GM12878 (cell line): Measurements from ENCODE around the gene RAF1. TPM values are rescaled to one million over a fixed set of nuclear protein-coding genes. Genes with fewer than 3 reads are reported as not detected.

Source experiments
- ATAC-seq: fragments of 200-7000 bp; cut with Tn5 transposase; 3 replicates; pipeline ENCODE4 v1.9.1; 2020; ENCODE audit warnings: mild to moderate bottlenecking, moderate library complexity
- BruUV-seq: library from RNA; stranded (reverse); fragments of 400-500 nt; replicated peaks from 2 replicates; lab custom pipeline; 2021; lab: Mats Ljungman, UMichigan
- CTCF ChIA-PET: fragments of 300-600 bp; sonication (Branson Sonifier 250); formaldehyde crosslinking; extraction: SDS; loops from one replicate; lab custom pipeline; 2021; ENCODE audit warnings: inconsistent platforms; lab: Yijun Ruan, JAX
- POLR2A ChIA-PET: fragments of 350-600 bp; formaldehyde crosslinking; extraction: SDS; loops from one replicate; lab custom pipeline; 2021; ENCODE audit warnings: inconsistent platforms; lab: Charles Lee
- RAD21 ChIA-PET: fragments of 300-600 bp; sonication (Branson Sonifier 250); formaldehyde crosslinking; loops from one replicate; lab custom pipeline; 2023; ENCODE audit warnings: antibody characterized with exemption; ENCODE audit not compliant: unreplicated experiment; lab: Charles Lee
- SMC1A ChIA-PET: fragments of 300-600 bp; sonication (Branson Sonifier 250); formaldehyde crosslinking; loops from one replicate; lab custom pipeline; 2023; ENCODE audit not compliant: unreplicated experiment, uncharacterized antibody; lab: Charles Lee
- DNase-seq: peaks from one replicate; pipeline ENCODE4 v3.0.0-alpha.2; 2011; ENCODE audit warnings: low read depth, low spot score
- FAIRE-seq: peaks from 3 replicates; lab custom pipeline; 2011; peaks lifted over from hg19 to GRCh38; lab: Jason Lieb, UNC
- H2AFZ ChIP-seq: 2 replicates; pipeline ENCODE4 v1.6.0; 2011; ENCODE audit warnings: low read depth, low read length, control low read depth; ENCODE audit not compliant: control insufficient read depth
- H3K27ac ChIP-seq: 2 replicates; pipeline ENCODE4 v1.5.1; 2011; ENCODE audit warnings: control low read depth; ENCODE audit not compliant: control insufficient read depth, insufficient read depth
- H3K27me3 ChIP-seq, 2 experiments: replicated peaks in 1 of 2; 2 replicates each; pipeline versions ENCODE4 v1.6.0 to v1.6.1; 2011; ENCODE audit warnings: low read length in 1 of 2; ENCODE audit not compliant: control insufficient read depth in 2 of 2, insufficient read depth in 2 of 2
- H3K36me3 ChIP-seq, 2 experiments: 2 replicates each; pipeline ENCODE4 v1.5.1; 2011; ENCODE audit warnings: low read length in 1 of 2; ENCODE audit not compliant: control insufficient read depth in 2 of 2, insufficient read depth in 2 of 2
- H3K4me1 ChIP-seq: 2 replicates; pipeline ENCODE4 v1.6.1; 2011; ENCODE audit warnings: mild to moderate bottlenecking, low read length, moderate library complexity, mixed read lengths; ENCODE audit not compliant: control insufficient read depth, insufficient read depth
- H3K4me2 ChIP-seq: 2 replicates; pipeline ENCODE4 v1.6.0; 2011; ENCODE audit warnings: control low read depth; ENCODE audit not compliant: control insufficient read depth, insufficient read depth
- H3K4me3 ChIP-seq: fragments of 200-600 bp; sonication (generic); 2 replicates; pipeline ENCODE4 v1.5.1; 2016
- H3K79me2 ChIP-seq: 2 replicates; pipeline ENCODE4 v1.6.0; 2011; ENCODE audit warnings: low read length; ENCODE audit not compliant: control insufficient read depth, insufficient read depth
- H3K9ac ChIP-seq: 2 replicates; pipeline ENCODE4 v1.8.0; 2011; ENCODE audit warnings: low read length, control low read depth, mixed read lengths; ENCODE audit not compliant: control insufficient read depth, insufficient read depth
- H3K9me3 ChIP-seq: replicated peaks from 3 replicates; pipeline ENCODE4 v1.5.1; 2011; ENCODE audit warnings: mild to moderate bottlenecking, low read length; ENCODE audit not compliant: control insufficient read depth, insufficient read depth
- H4K20me1 ChIP-seq: 2 replicates; pipeline ENCODE4 v1.6.0; 2011; ENCODE audit not compliant: control insufficient read depth, insufficient read depth
- ETV6 ChIP-seq, 2 experiments: fragments of 450-650 bp in 1 of 2; IDR thresholded peaks in 1 of 2; conservative IDR thresholded peaks in 1 of 2; 2 replicates each; pipeline ENCODE4 v1.6.1; 2014; ENCODE audit warnings: antibody characterized with exemption in 1 of 2, borderline replicate concordance in 1 of 2, low read depth in 1 of 2, mild to moderate bottlenecking in 1 of 2, moderate library complexity in 1 of 2
- FOXK2 ChIP-seq: fragments of 450-650 bp; IDR thresholded peaks from 2 replicates; pipeline ENCODE4 v1.6.1; 2017; ENCODE audit warnings: mild to moderate bottlenecking, moderate library complexity
- GABPA ChIP-seq: IDR thresholded peaks from 2 replicates; pipeline ENCODE4 v1.6.1; 2014; ENCODE audit warnings: antibody characterized with exemption, low read depth, mild to moderate bottlenecking, inconsistent platforms
- MYC ChIP-seq: IDR thresholded peaks from 2 replicates; pipeline ENCODE4 v1.6.1; 2011; ENCODE audit warnings: mild to moderate bottlenecking, low read length, moderate library complexity, inconsistent platforms; ENCODE audit not compliant: insufficient read depth, insufficient replicate concordance, insufficient read length, severe bottlenecking
- NR2F1 ChIP-seq: fragments of 450-650 bp; conservative IDR thresholded peaks from 2 replicates; pipeline ENCODE4 v1.6.1; 2017; ENCODE audit warnings: mild to moderate bottlenecking
- POLR2A ChIP-seq: IDR thresholded peaks from 2 replicates; pipeline ENCODE4 v1.6.1; 2011; ENCODE audit warnings: low read depth, mild to moderate bottlenecking, low read length
- ZNF24 ChIP-seq: fragments of 450-650 bp; IDR thresholded peaks from 2 replicates; pipeline ENCODE4 v1.6.1; 2017; ENCODE audit warnings: antibody characterized with exemption, mild to moderate bottlenecking
- ZNF384 ChIP-seq: IDR thresholded peaks from 2 replicates; pipeline ENCODE4 v1.6.1; 2012; ENCODE audit warnings: low read depth, mild to moderate bottlenecking, low read length, improper control_type of control experiment, borderline replicate concordance
- WGBS: methylation state at CpG from one replicate; pipeline ENCODE4 v1.1.6; 2016; ENCODE audit warnings: low lambda C conversion rate; ENCODE audit not compliant: insufficient replicate concordance, insufficient coverage; ENCODE audit errors: missing lambda C conversion rate; 5-methylcytosine and 5-hydroxymethylcytosine counted together
- in situ Hi-C: fragments of 300-500 bp; cut with MboI; formaldehyde crosslinking; loops from 9 replicates; pipeline ENCODE4 v1.14.3; 2018; ENCODE audit warnings: mixed read lengths
- intact Hi-C: fragments of 100-400 bp; cut with micrococcal nuclease; formaldehyde crosslinking; loops from one replicate; pipeline ENCODE4 v1.14.2; 2022; ENCODE audit not compliant: unreplicated experiment
- polyA plus RNA-seq, 11 experiments: library from polyadenylated mRNA; depleted of rRNA in 4 of 11; unstranded in 6 of 11; stranded (reverse) in 5 of 11; fragments of >200 nt; fragmentation: Nextera tagmentation in 4 of 11; fragmentation: Illumina TruSeq in 1 of 11; extraction: Ambion mirVana in 4 of 11; extraction: Trizol in 1 of 11; gene quantifications; 1 replicate in 1 of 11; 2 replicates in 10 of 11; pipeline versions ENCODE4 v1.2.1 to v1.2.3, GENCODE V29; 2011 to 2016; ENCODE audit warnings: inconsistent platforms in 2 of 11, missing spikeins in 2 of 11, low read depth in 1 of 11
- total RNA-seq, 4 experiments: library from RNA; depleted of rRNA in 3 of 4; stranded (reverse); fragments of >200 nt in 3 of 4; fragmentation: Illumina TruSeq in 1 of 4; extraction: Trizol in 1 of 4; gene quantifications; 2 replicates each; pipeline versions ENCODE4 v1.2.1 to v1.2.3, GENCODE V29; 2013 to 2021
- TF ChIP-seq, protein P1 (sequence below): fragments of 150-350 bp; IDR thresholded peaks from 2 replicates; pipeline ENCODE4 v1.6.1; 2014; ENCODE audit warnings: mild to moderate bottlenecking, low read depth, low read length
- TF ChIP-seq, protein P2 (sequence below): IDR thresholded peaks from 2 replicates; pipeline ENCODE4 v1.6.1; 2011; ENCODE audit warnings: mild to moderate bottlenecking, low read depth, low read length, moderate library complexity; ENCODE audit not compliant: insufficient replicate concordance
- TF ChIP-seq, protein P3 (sequence below): fragments of 450-650 bp; IDR thresholded peaks from 2 replicates; pipeline ENCODE4 v1.6.1; 2017; ENCODE audit warnings: mild to moderate bottlenecking

Gene RAF1
- total and polyA plus RNA-seq, 10 of the 15 experiments (the other 5 are each of a cell fraction or from before 2014, with no cell fraction given): 20.4 to 151 (median 77.8) TPM

DNA sequence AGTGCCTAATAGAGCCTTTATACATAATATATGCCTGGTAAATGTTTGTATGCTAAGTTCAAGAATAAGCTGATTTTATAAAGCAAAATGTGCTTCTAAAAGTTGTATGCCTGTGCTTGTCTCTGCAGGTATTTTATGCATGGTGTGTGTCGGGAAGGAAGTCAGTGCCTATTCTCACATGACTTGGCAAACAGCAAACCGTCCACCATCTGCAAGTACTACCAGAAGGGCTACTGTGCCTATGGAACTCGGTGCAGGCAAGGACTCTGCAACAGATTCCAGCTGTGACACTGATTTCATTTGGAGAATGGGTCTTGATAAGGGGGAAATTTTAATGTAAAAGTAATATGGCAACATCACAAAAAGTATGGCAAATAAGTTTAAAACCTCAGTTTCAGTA, 95.2 kb downstream of the RAF1 start:
- H3K9ac ChIP-seq: no peak overlapping the region
- peaks cover 11 to 20% of the 10 kb centered on the region in 2 experiments for H3K36me3 ChIP-seq
- POLR2A ChIA-PET: interaction anchor here (0.6 kb wide), 1 partner anchor 929 kb away, joined by 4 read pairs; no protein-coding TSS in a partner anchor
- peaks cover 6% of the 10 kb centered on the region; the same call in 1 of the 2 replicates for H3K4me1 ChIP-seq
- RAD21 ChIA-PET: interaction anchor here (1.0 kb wide), 1 partner anchor 91 kb away, joined by 3 read pairs; no protein-coding TSS in a partner anchor
- SMC1A ChIA-PET: no interaction called here
- TF ChIP-seq, protein P1, sequence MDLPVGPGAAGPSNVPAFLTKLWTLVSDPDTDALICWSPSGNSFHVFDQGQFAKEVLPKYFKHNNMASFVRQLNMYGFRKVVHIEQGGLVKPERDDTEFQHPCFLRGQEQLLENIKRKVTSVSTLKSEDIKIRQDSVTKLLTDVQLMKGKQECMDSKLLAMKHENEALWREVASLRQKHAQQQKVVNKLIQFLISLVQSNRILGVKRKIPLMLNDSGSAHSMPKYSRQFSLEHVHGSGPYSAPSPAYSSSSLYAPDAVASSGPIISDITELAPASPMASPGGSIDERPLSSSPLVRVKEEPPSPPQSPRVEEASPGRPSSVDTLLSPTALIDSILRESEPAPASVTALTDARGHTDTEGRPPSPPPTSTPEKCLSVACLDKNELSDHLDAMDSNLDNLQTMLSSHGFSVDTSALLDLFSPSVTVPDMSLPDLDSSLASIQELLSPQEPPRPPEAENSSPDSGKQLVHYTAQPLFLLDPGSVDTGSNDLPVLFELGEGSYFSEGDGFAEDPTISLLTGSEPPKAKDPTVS: no peak
- no peak for TF ChIP-seq ZNF24
- no peak for TF ChIP-seq MYC
- TF ChIP-seq FOXK2: no peak
- TF ChIP-seq ETV6 (conservative IDR thresholded peaks at IDR 0.05 in 1 of 2, IDR thresholded peaks at IDR 0.05 in 1 of 2; ENCODE audit: borderline replicate concordance in 1 of 2, low read depth in 1 of 2): no peak
- no peak for TF ChIP-seq GABPA
- TF ChIP-seq ZNF384: no peak
- TF ChIP-seq, protein P2, sequence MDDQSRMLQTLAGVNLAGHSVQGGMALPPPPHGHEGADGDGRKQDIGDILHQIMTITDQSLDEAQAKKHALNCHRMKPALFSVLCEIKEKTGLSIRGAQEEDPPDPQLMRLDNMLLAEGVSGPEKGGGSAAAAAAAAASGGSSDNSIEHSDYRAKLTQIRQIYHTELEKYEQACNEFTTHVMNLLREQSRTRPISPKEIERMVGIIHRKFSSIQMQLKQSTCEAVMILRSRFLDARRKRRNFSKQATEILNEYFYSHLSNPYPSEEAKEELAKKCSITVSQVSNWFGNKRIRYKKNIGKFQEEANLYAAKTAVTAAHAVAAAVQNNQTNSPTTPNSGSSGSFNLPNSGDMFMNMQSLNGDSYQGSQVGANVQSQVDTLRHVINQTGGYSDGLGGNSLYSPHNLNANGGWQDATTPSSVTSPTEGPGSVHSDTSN: no peak
- TF ChIP-seq POLR2A: no peak
- TF ChIP-seq, protein P3, sequence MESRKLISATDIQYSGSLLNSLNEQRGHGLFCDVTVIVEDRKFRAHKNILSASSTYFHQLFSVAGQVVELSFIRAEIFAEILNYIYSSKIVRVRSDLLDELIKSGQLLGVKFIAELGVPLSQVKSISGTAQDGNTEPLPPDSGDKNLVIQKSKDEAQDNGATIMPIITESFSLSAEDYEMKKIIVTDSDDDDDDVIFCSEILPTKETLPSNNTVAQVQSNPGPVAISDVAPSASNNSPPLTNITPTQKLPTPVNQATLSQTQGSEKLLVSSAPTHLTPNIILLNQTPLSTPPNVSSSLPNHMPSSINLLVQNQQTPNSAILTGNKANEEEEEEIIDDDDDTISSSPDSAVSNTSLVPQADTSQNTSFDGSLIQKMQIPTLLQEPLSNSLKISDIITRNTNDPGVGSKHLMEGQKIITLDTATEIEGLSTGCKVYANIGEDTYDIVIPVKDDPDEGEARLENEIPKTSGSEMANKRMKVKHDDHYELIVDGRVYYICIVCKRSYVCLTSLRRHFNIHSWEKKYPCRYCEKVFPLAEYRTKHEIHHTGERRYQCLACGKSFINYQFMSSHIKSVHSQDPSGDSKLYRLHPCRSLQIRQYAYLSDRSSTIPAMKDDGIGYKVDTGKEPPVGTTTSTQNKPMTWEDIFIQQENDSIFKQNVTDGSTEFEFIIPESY: no peak
- TF ChIP-seq NR2F1: no peak
- peaks cover 13% of the 10 kb centered on the region; the same call in 2 of the 3 replicates for H3K9me3 ChIP-seq
- BruUV-seq: no TSS peak
- H3K79me2 ChIP-seq: peaks cover 41% of the 10 kb centered on the region
- no peak overlapping the region for H2AFZ ChIP-seq
- WGBS: 96% methylated on average over 3 of the region's 3 CpGs
- intact Hi-C loops: no loop called here
- no peaks in the 10 kb centered on the region for H4K20me1 ChIP-seq
- H3K4me3 ChIP-seq: no peak overlapping the region
- no peak for FAIRE-seq
- ATAC-seq: no peak
- in situ Hi-C loops: no loop called here
- no peaks in the 10 kb centered on the region for H3K27me3 ChIP-seq
- H3K27ac ChIP-seq: no peak overlapping the region
- CTCF ChIA-PET: interaction anchor here (0.8 kb wide), 1 partner anchor 19 kb away, joined by 3 read pairs; no protein-coding TSS in a partner anchor
- DNase-seq: no peak
- no peak overlapping the region for H3K4me2 ChIP-seq
